Measurements from ENCODE around the gene SCG5. TPM values are rescaled to one million over a fixed set of nuclear protein-coding genes. Genes with fewer than 3 reads are reported as not detected.
"Not testable (repeated sequence)": the region's sequence is repeated elsewhere in the genome, so short reads cannot be mapped to it uniquely, and the experiment has no call there.

Gene SCG5
- not detected in 2 replicates for total RNA-seq
- 0.40 TPM for total RNA-seq (2013)
- 0.18 and 0.39 TPM in 2 replicates for polyA plus RNA-seq
- not detected in 2 replicates for polyA minus RNA-seq

GRCh38 chr15:32641517-32642059 is at the start of gene SCG5:
SCG5 (plus strand) TSS chr15:32641710; CDS start chr15:32643593, 1,883 bp downstream.
- no peak within 1 kb of the TSS for H2AFZ ChIP-seq (ENCODE audit: insufficient read depth, low read depth, low read length, poor library complexity, severe bottlenecking)
- H4K20me1 ChIP-seq (ENCODE audit: control insufficient read depth, insufficient read depth, low read length, poor library complexity, severe bottlenecking), result no peaks in the 10 kb centered on the region
- Mint-ChIP-seq H3K27me3 (peaks cover 11% of the 10 kb centered on the region), H3K27ac (no peak within 1 kb of the TSS), H3K4me1 (peaks cover 11% of the 10 kb centered on the region), H3K4me3 (no peak within 1 kb of the TSS), H3K9me3 (ENCODE audit: insufficient read depth) (no peaks in the 10 kb centered on the region)
- no peaks in the 10 kb centered on the region for H3K79me2 ChIP-seq (ENCODE audit: control insufficient read depth, insufficient read depth, low read length)
- ATAC-seq (ENCODE audit: low read depth), result no peak
- WGBS (ENCODE audit: insufficient coverage), result 48% methylated on average over 22 of the region's 22 CpGs
- H3K4me1 ChIP-seq (ENCODE audit: control insufficient read depth in 2 of 2, insufficient read depth in 2 of 2, low read length in 2 of 2), result peaks cover 10% of the 10 kb centered on the region in 2 donors
- ChIA-PET CTCF (interaction anchor here (1.7 to 2.8 kb wide), 2 partner anchors 9 to 21 kb away, joined by 4 to 9 read pairs; no protein-coding TSS in a partner anchor), POLR2A (no interaction called here)
- no peak within 1 kb of the TSS for H3K4me3 ChIP-seq (ENCODE audit: control extremely low read depth in 1 of 5, extremely low read depth in 1 of 5, insufficient read depth in 1 of 5, low read depth in 2 of 5, low read length in 4 of 5)
- no peak for DNase-seq
- no peaks in the 10 kb centered on the region for H3K9me3 ChIP-seq (ENCODE audit: control extremely low read depth in 1 of 3, control insufficient read depth in 2 of 3, insufficient read depth in 1 of 3, low read length in 2 of 3)
- no peak for TF ChIP-seq CTCF (IDR thresholded peaks at IDR 0.05)
- TF ChIP-seq EZH2 (IDR thresholded peaks at IDR 0.05; ENCODE audit: borderline replicate concordance, insufficient read depth, low read depth, low read length, poor library complexity, severe bottlenecking), result no peak
- H3K4me2 ChIP-seq (replicated peaks; ENCODE audit: low read depth, low read length, poor library complexity, severe bottlenecking), result no peak within 1 kb of the TSS
- no peaks in the 10 kb centered on the region for H3K27me3 ChIP-seq (replicated peaks in 1 of 4; ENCODE audit: control extremely low read depth in 1 of 4, control insufficient read depth in 3 of 4, insufficient read depth in 4 of 4, low read length in 3 of 4)
- H3K9ac ChIP-seq (ENCODE audit: low read length), result no peak within 1 kb of the TSS
- no peaks in the 10 kb centered on the region for H3K36me3 ChIP-seq (replicated peaks in 1 of 2; ENCODE audit: control extremely low read depth in 1 of 2, control insufficient read depth in 1 of 2, extremely low read depth in 1 of 2, insufficient read depth in 2 of 2, low read length in 1 of 2)
- no peak within 1 kb of the TSS for H3K27ac ChIP-seq (ENCODE audit: low read length in 2 of 2)
- intact Hi-C loops (cut with micrococcal nuclease), result no loop called here

GRCh38 chr15:32593151-32593550 is 48.4 kb upstream of the SCG5 start, which contains the start of gene GOLGA8N:
GOLGA8N (plus strand) TSS chr15:32593456.
- WGBS (ENCODE audit: insufficient coverage), result no CpG with 5 or more reads among the region's 8 CpGs

GRCh38 chr15:32609518-32609917 is 32.0 kb upstream of the SCG5 start:
- intact Hi-C loops (cut with micrococcal nuclease); ATAC-seq (ENCODE audit: low read depth): not testable (repeated sequence)

More at GRCh38 chr15:32593151-32593550, 48.4 kb upstream of the SCG5 start, which contains the start of gene GOLGA8N:
- H3K9ac ChIP-seq (ENCODE audit: low read length); CTCF ChIA-PET; H2AFZ ChIP-seq (ENCODE audit: insufficient read depth, low read depth, low read length, poor library complexity, severe bottlenecking); intact Hi-C loops (cut with micrococcal nuclease); H3K4me3 ChIP-seq (ENCODE audit: control extremely low read depth in 1 of 5, extremely low read depth in 1 of 5, insufficient read depth in 1 of 5, low read depth in 2 of 5, low read length in 4 of 5); H3K4me3 Mint-ChIP-seq; H3K27ac ChIP-seq (ENCODE audit: low read length in 2 of 2); H3K9me3 ChIP-seq (ENCODE audit: control extremely low read depth in 1 of 3, control insufficient read depth in 2 of 3, insufficient read depth in 1 of 3, low read length in 2 of 3); POLR2A ChIA-PET; H3K4me1 ChIP-seq (ENCODE audit: control insufficient read depth in 2 of 2, insufficient read depth in 2 of 2, low read length in 2 of 2); H3K4me2 ChIP-seq (replicated peaks; ENCODE audit: low read depth, low read length, poor library complexity, severe bottlenecking); H3K27ac Mint-ChIP-seq; H3K79me2 ChIP-seq (ENCODE audit: control insufficient read depth, insufficient read depth, low read length); H4K20me1 ChIP-seq (ENCODE audit: control insufficient read depth, insufficient read depth, low read length, poor library complexity, severe bottlenecking); H3K9me3 Mint-ChIP-seq (ENCODE audit: insufficient read depth); H3K4me1 Mint-ChIP-seq; H3K27me3 Mint-ChIP-seq; H3K27me3 ChIP-seq (replicated peaks in 1 of 4; ENCODE audit: control extremely low read depth in 1 of 4, control insufficient read depth in 3 of 4, insufficient read depth in 4 of 4, low read length in 3 of 4); DNase-seq; H3K36me3 ChIP-seq (replicated peaks in 1 of 2; ENCODE audit: control extremely low read depth in 1 of 2, control insufficient read depth in 1 of 2, extremely low read depth in 1 of 2, insufficient read depth in 2 of 2, low read length in 1 of 2); ATAC-seq (ENCODE audit: low read depth): not testable (repeated sequence)

More at GRCh38 chr15:32609518-32609917, 32.0 kb upstream of the SCG5 start:
- H3K27me3 Mint-ChIP-seq; DNase-seq; CTCF ChIA-PET; H3K79me2 ChIP-seq (ENCODE audit: control insufficient read depth, insufficient read depth, low read length); H4K20me1 ChIP-seq (ENCODE audit: control insufficient read depth, insufficient read depth, low read length, poor library complexity, severe bottlenecking); H3K27me3 ChIP-seq (replicated peaks in 1 of 4; ENCODE audit: control extremely low read depth in 1 of 4, control insufficient read depth in 3 of 4, insufficient read depth in 4 of 4, low read length in 3 of 4); H3K9me3 ChIP-seq (ENCODE audit: control extremely low read depth in 1 of 3, control insufficient read depth in 2 of 3, insufficient read depth in 1 of 3, low read length in 2 of 3); H3K27ac ChIP-seq (ENCODE audit: low read length in 2 of 2); H3K4me2 ChIP-seq (replicated peaks; ENCODE audit: low read depth, low read length, poor library complexity, severe bottlenecking); H2AFZ ChIP-seq (ENCODE audit: insufficient read depth, low read depth, low read length, poor library complexity, severe bottlenecking); H3K4me3 Mint-ChIP-seq; POLR2A ChIA-PET; H3K9ac ChIP-seq (ENCODE audit: low read length); H3K36me3 ChIP-seq (replicated peaks in 1 of 2; ENCODE audit: control extremely low read depth in 1 of 2, control insufficient read depth in 1 of 2, extremely low read depth in 1 of 2, insufficient read depth in 2 of 2, low read length in 1 of 2); H3K4me1 ChIP-seq (ENCODE audit: control insufficient read depth in 2 of 2, insufficient read depth in 2 of 2, low read length in 2 of 2); H3K4me1 Mint-ChIP-seq; H3K4me3 ChIP-seq (ENCODE audit: control extremely low read depth in 1 of 5, extremely low read depth in 1 of 5, insufficient read depth in 1 of 5, low read depth in 2 of 5, low read length in 4 of 5); H3K9me3 Mint-ChIP-seq (ENCODE audit: insufficient read depth); H3K27ac Mint-ChIP-seq: not testable (repeated sequence)
- no CpG with 5 or more reads among the region's 2 CpGs for WGBS (ENCODE audit: insufficient coverage)
